ENCODE measurements around the gene PRKAR1B. TPM values are rescaled to one million over a fixed set of nuclear protein-coding genes. Genes with fewer than 3 reads are reported as not detected.

PRKAR1B gene
- total RNA-seq, 2 donors from 2014 or later, result 2.0 to 3.4 TPM

- no peak for DNase-seq
- no peak overlapping the region for H3K4me3 ChIP-seq
- ATAC-seq, result no peak
- intact Hi-C loops (cut with DNase I), result no loop called here
- H3K4me1 ChIP-seq, result peaks cover 6% of the 10 kb centered on the region
- no peaks in the 10 kb centered on the region for H3K27me3 ChIP-seq
- H3K27ac ChIP-seq, result no peak overlapping the region
- H3K9me3 ChIP-seq, result no peaks in the 10 kb centered on the region
- TF ChIP-seq POLR2A (IDR thresholded peaks at IDR 0.05), result no peak
- TF ChIP-seq CTCF (IDR thresholded peaks at IDR 0.05), result no peak
- WGBS, 2 donors, result 64 to 86% methylated on average over 31 to 45 of the region's 45 CpGs
- no peaks in the 10 kb centered on the region for H3K36me3 ChIP-seq (replicated peaks in 1 of 2; ENCODE audit: insufficient read depth in 1 of 2, low read depth in 2 of 2)
These were observed 15.8 kb downstream of the PRKAR1B start for GRCh38 chr7:711093-711921.

GRCh38 chr7:710161-710560 lies 16.9 kb downstream of the PRKAR1B start:
- ATAC-seq (no peak), DNase-seq (no peak)
- intact Hi-C loops (cut with DNase I), result no loop called here
- no peak for TF ChIP-seq CTCF (IDR thresholded peaks at IDR 0.05)
- Histone ChIP-seq H3K27ac (no peak overlapping the region), H3K27me3 (no peaks in the 10 kb centered on the region), H3K9me3 (no peaks in the 10 kb centered on the region), H3K36me3 (replicated peaks in 1 of 2; ENCODE audit: insufficient read depth in 1 of 2, low read depth in 2 of 2) (no peaks in the 10 kb centered on the region), H3K4me3 (no peak overlapping the region), H3K4me1 (peaks cover 11% of the 10 kb centered on the region)
- 89 to 95% methylated on average over 14 of the region's 14 CpGs for WGBS, 2 donors

GRCh38 chr7:707296-708000 lies 19.6 kb downstream of the PRKAR1B start:
- H3K4me1 ChIP-seq, result peaks cover 16% of the 10 kb centered on the region

GRCh38 chr7:706721-707120 lies 20.4 kb downstream of the PRKAR1B start:
- H3K27ac ChIP-seq, result no peak overlapping the region
- DNase-seq, result no peak

More at GRCh38 chr7:707296-708000, 19.6 kb downstream of the PRKAR1B start:
- DNase-seq, result no peak
- no peak for ATAC-seq
- H3K4me3 ChIP-seq, result no peak overlapping the region
- TF ChIP-seq CTCF (IDR thresholded peaks at IDR 0.05), result no peak
- no peak for TF ChIP-seq POLR2A (IDR thresholded peaks at IDR 0.05)
- intact Hi-C loops (cut with DNase I), result no loop called here
- no peaks in the 10 kb centered on the region for H3K36me3 ChIP-seq (replicated peaks in 1 of 2; ENCODE audit: insufficient read depth in 1 of 2, low read depth in 2 of 2)
- H3K27me3 ChIP-seq, result no peaks in the 10 kb centered on the region
- no peaks in the 10 kb centered on the region for H3K9me3 ChIP-seq
- no peak overlapping the region for H3K27ac ChIP-seq
- 87 to 90% methylated on average over 11 to 17 of the region's 17 CpGs for WGBS, 2 donors

More at GRCh38 chr7:706721-707120, 20.4 kb downstream of the PRKAR1B start:
- Histone ChIP-seq H3K4me1 (peaks cover 11% of the 10 kb centered on the region), H3K9me3 (no peaks in the 10 kb centered on the region), H3K27me3 (no peaks in the 10 kb centered on the region), H3K36me3 (replicated peaks in 1 of 2; ENCODE audit: insufficient read depth in 1 of 2, low read depth in 2 of 2) (no peaks in the 10 kb centered on the region), H3K4me3 (no peak overlapping the region)
- ATAC-seq, result no peak
- intact Hi-C loops (cut with DNase I), result no loop called here
- 85 to 96% methylated on average over 4 to 7 of the region's 7 CpGs for WGBS, 2 donors
- no peak for TF ChIP-seq CTCF (IDR thresholded peaks at IDR 0.05)
